Omental fat pad (tissue), 4 donors: Measurements from ENCODE around the gene ILDR2. TPM values are rescaled to one million over a fixed set of nuclear protein-coding genes. Genes with fewer than 3 reads are reported as not detected.

Experiments used
- ATAC-seq: fragments of 150-250 bp; one replicate; pipeline ENCODE4 v1.9.1; 2016; ENCODE audit warnings: mild to moderate bottlenecking, moderate library complexity; ENCODE audit not compliant: low FRiP score
- DNase-seq: peaks from one replicate; pipeline ENCODE4 v3.0.0-alpha.2; 2019; ENCODE audit warnings: low spot score
- small RNA-seq: library from RNA; depleted of rRNA; stranded (forward); fragments of <200 nt; gene quantifications from one replicate; pipeline ENCODE3, GENCODE V24; 2016
- total RNA-seq, 4 donors: library from RNA; depleted of rRNA; stranded (reverse); fragments of >200 nt; gene quantifications; one replicate each; pipeline ENCODE4 v1.1.0, GENCODE V29; 2016
- TF ChIP-seq, protein P1 (sequence below), 3 donors: fragments of 450-650 bp; IDR thresholded peaks; one replicate each; pipeline ENCODE4 v1.5.1; 2016 to 2017; ENCODE audit warnings: antibody characterized with exemption in 3 of 3, mild to moderate bottlenecking in 3 of 3, moderate library complexity in 2 of 3

The ILDR2 gene
- total RNA-seq, 4 donors from 2014 or later: 3.5 to 15.3 (median 6.1) TPM; not detected in 1

DNA sequence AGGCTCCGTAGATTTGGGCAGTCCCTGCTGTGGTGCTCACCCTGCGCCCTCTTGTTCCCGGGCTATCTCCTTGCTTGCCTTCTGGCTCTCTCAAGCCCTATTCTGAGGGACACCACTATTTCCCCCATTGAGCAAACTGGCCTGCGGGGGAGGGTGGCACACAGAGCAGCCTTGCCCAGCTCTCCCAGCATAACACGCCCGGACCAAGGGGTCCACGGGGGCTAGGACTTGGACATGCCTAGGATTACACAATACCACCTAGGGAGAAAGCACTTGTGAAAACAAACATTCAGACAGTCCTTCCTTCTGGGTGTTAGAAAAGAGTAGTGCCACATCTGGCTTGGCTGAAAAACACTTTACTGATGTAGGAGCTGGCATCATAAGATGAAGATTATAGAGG is 106.7 kb downstream of the ILDR2 start:
- ATAC-seq: no peak
- no peak for DNase-seq
- TF ChIP-seq, protein P1, sequence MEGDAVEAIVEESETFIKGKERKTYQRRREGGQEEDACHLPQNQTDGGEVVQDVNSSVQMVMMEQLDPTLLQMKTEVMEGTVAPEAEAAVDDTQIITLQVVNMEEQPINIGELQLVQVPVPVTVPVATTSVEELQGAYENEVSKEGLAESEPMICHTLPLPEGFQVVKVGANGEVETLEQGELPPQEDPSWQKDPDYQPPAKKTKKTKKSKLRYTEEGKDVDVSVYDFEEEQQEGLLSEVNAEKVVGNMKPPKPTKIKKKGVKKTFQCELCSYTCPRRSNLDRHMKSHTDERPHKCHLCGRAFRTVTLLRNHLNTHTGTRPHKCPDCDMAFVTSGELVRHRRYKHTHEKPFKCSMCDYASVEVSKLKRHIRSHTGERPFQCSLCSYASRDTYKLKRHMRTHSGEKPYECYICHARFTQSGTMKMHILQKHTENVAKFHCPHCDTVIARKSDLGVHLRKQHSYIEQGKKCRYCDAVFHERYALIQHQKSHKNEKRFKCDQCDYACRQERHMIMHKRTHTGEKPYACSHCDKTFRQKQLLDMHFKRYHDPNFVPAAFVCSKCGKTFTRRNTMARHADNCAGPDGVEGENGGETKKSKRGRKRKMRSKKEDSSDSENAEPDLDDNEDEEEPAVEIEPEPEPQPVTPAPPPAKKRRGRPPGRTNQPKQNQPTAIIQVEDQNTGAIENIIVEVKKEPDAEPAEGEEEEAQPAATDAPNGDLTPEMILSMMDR (IDR thresholded peaks at IDR 0.05): no peak

DNA sequence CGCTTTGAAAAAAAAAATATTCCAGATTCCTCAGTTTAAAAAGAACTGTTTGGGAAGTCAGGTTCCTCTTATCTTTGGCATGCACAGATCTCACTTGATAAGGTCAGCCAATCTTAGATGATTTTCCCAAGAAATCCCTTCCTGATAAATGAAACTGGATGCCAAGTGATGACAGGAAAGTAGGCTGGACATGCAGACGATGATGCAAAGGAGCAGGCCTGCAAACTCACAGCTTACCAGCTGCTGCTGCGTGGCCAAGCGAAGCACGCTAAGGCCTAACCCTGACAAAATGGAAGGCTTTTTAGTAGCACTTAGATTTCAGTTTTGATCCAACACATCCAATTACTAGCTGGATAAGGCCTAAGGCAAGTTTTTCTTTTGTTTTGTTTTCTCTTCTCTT is 109.4 kb downstream of the ILDR2 start:
- TF ChIP-seq, protein P1 (IDR thresholded peaks at IDR 0.05): no peak
- no peak for DNase-seq
- ATAC-seq: no peak

DNA sequence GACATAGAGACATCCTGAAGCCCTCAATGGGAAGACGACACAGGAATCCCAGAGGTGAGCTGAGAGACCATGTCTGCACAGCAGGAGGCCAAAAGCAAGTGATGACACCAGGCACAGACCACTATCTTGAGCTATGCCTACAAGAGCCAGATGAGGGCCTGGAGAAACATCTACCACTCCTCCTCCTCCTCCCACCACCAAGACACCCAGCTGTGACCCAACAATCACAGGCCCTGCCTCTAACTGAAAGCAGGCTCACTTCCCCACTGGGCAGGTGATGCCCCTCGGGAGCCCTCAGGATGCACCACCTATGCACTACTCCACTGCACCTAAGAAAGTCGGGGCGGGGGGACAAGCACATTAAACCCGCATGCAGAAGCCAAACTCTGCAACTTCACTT is 115.7 kb downstream of the ILDR2 start:
- DNase-seq: no peak

DNA sequence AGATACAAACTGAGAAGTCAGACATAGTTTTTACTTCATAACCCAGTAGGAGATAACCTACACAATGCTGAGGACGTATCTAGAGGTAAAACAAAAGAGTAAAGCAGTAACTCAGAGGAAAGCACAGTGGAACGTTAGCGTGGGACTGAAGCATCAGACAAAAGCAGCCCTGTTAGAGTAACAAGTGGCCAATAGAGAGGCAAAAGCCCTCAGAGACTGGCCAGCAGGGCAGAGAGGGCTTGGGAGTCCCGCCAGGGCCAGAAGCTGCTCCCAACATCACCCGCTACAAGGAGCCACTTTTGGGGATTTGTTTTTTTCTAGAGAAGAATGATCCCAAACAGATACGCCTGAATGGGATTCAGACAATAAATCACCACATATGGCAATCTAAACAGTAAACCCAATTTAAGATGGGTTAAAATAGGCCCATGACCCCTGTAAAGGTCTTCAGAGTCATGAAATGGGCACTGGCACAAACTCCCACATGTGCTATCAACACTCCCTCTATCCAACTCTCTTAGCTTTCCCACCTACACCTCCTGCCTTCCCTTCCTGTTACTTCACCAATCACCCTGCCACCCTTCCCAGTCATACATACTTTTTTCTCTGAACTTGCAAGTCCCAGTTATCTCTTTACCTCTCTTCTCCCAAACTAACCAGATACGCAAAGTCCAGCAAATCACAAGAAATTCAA is 116.5 kb downstream of the ILDR2 start:
- TF ChIP-seq, protein P1 (IDR thresholded peaks at IDR 0.05): no peak
- ATAC-seq (no peak), DNase-seq (no peak)

More for the DNA sequence above, 115.7 kb downstream of the ILDR2 start:
- ATAC-seq: no peak
- TF ChIP-seq, protein P1 (IDR thresholded peaks at IDR 0.05): no peak

Small RNA genes lying within 50 kb of the gene (small RNA-seq; reads per million reads assigned to genes)
- gene RNA5SP65: 3.2 reads per million, percentile 63 among the genes with 10 or more reads in this experiment

Other genes starting within 250 kb of the ILDR2 start
- 10 to 100 TPM; 22.4 to 41.3 (median 28.3) TPM for gene POGK, start 136.1 kb downstream of the ILDR2 start, total RNA-seq
- gene TADA1, start 99.3 kb downstream of the ILDR2 start, total RNA-seq: 1 to 10 TPM; 5.9 to 8.7 (median 6.8) TPM
- under 1 TPM in 1 of 4 donors, not detected in 3; 0.37 TPM for gene MAEL, start 13.7 kb upstream of the ILDR2 start, total RNA-seq
- gene GPA33, start 114.8 kb upstream of the ILDR2 start, total RNA-seq: under 1 TPM in 2 of 4 donors, not detected in 2; 0.37 to 0.72 TPM
- under 1 TPM; 0.12 to 0.65 (median 0.36) TPM for gene STYXL2, start 118.5 kb upstream of the ILDR2 start, total RNA-seq
- 10 to 100 TPM; 10.3 to 18.9 (median 13.5) TPM for gene POU2F1, start 245.3 kb upstream of the ILDR2 start, total RNA-seq